Calu3 (cell line): ENCODE measurements around the gene PLA2G6. TPM values are rescaled to one million over a fixed set of nuclear protein-coding genes. Genes with fewer than 3 reads are reported as not detected.

Source experiments
- BruUV-seq: library from RNA; stranded (reverse); fragments of 400-500 nt; replicated peaks from 2 replicates; lab custom pipeline; 2021; lab: Mats Ljungman, UMichigan
- CTCF ChIA-PET: fragments of 300-600 bp; sonication (Branson Sonifier 250); formaldehyde crosslinking; loops from one replicate; lab custom pipeline; 2022; ENCODE audit warnings: antibody characterized with exemption; lab: Charles Lee
- DNase-seq: peaks from one replicate; pipeline ENCODE4 v3.0.0; 2022
- H3K27ac Mint-ChIP-seq: one replicate; pipeline ENCODE4 v1.8.0; 2022; ENCODE audit warnings: mixed read lengths; ENCODE audit not compliant: unreplicated experiment
- H3K27me3 Mint-ChIP-seq: one replicate; pipeline ENCODE4 v1.8.0; 2022; ENCODE audit warnings: mixed read lengths; ENCODE audit not compliant: unreplicated experiment
- H3K36me3 Mint-ChIP-seq: one replicate; pipeline ENCODE4 v1.8.0; 2022; ENCODE audit warnings: mild to moderate bottlenecking, moderate library complexity, mixed read lengths; ENCODE audit not compliant: insufficient read depth, unreplicated experiment
- H3K4me1 Mint-ChIP-seq: one replicate; pipeline ENCODE4 v1.8.0; 2022; ENCODE audit warnings: mild to moderate bottlenecking, low read depth, mixed read lengths; ENCODE audit not compliant: unreplicated experiment
- H3K4me3 Mint-ChIP-seq: one replicate; pipeline ENCODE4 v1.8.0; 2022; ENCODE audit warnings: mild to moderate bottlenecking, low read depth, moderate library complexity, mixed read lengths; ENCODE audit not compliant: unreplicated experiment
- H3K9me3 Mint-ChIP-seq: one replicate; pipeline ENCODE4 v1.8.0; 2022; ENCODE audit warnings: low read depth, mixed read lengths; ENCODE audit not compliant: unreplicated experiment
- intact Hi-C: fragments of 100-400 bp; cut with micrococcal nuclease; formaldehyde crosslinking; loops from one replicate; pipeline ENCODE4 v1.10.0; 2022; ENCODE audit not compliant: unreplicated experiment
- total RNA-seq: library from RNA; stranded (reverse); gene quantifications from 2 replicates; pipeline ENCODE4 v1.2.3, GENCODE V29; 2022
- TF ChIP-seq, protein P1 (sequence below): fragments of 200-600 bp; IDR thresholded peaks from one replicate; pipeline ENCODE4 v1.8.0; 2022; ENCODE audit warnings: antibody characterized with exemption; ENCODE audit not compliant: unreplicated experiment

Gene PLA2G6
- total RNA-seq, 1 experiment from 2014 or later = 43.5 TPM

DNA sequence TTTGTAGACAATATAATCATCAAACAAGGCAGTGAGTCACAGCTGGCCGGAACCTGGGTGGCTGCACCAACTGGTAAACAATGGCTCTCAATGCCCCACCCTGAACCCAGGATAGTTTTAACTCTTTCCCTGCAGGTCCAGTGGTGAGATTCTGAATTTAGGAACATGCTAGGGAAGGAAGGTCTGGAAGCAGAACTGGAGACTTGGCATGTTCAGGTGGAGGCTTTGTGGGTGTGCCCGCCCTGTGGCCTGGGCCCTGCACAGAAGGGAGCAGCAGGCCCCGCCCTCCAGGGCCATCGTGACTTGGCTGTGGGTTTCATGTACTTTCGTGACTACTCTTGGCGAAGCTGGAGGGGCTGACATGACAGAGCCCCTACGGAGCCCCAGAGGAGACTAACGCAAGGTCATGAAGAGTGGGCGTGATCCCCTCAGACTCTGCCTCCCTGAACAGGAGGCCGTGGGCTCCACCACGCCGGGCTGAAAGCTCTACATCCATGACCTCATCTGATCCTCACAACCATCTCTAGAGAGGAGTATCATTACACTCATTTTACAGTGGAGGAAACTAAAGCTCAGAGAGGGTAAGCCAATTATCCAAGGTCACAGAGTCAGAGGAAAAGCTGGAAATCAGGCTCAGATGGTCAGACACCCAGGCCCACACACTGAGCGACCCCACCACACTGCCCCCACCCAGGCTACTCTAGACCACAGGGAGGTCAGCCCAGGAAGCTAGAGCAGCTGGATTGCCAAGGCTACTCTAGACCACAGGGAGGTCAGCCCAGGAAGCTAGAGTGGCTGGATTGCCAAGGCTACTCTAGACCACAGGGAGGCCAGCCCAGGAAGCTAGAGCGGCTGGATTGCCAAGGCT is 47.5 kb upstream of the PLA2G6 start:
- intact Hi-C loops = loop anchor here (1.0 kb wide), 1 partner anchor 10 kb away; no protein-coding TSS in a partner anchor
- no peaks in the 10 kb centered on the region for H3K27me3 Mint-ChIP-seq
- TF ChIP-seq, protein P1, sequence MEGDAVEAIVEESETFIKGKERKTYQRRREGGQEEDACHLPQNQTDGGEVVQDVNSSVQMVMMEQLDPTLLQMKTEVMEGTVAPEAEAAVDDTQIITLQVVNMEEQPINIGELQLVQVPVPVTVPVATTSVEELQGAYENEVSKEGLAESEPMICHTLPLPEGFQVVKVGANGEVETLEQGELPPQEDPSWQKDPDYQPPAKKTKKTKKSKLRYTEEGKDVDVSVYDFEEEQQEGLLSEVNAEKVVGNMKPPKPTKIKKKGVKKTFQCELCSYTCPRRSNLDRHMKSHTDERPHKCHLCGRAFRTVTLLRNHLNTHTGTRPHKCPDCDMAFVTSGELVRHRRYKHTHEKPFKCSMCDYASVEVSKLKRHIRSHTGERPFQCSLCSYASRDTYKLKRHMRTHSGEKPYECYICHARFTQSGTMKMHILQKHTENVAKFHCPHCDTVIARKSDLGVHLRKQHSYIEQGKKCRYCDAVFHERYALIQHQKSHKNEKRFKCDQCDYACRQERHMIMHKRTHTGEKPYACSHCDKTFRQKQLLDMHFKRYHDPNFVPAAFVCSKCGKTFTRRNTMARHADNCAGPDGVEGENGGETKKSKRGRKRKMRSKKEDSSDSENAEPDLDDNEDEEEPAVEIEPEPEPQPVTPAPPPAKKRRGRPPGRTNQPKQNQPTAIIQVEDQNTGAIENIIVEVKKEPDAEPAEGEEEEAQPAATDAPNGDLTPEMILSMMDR = no peak
- H3K4me1 Mint-ChIP-seq = peaks cover 33% of the 10 kb centered on the region
- BruUV-seq = no TSS peak
- peaks cover 56% of the 10 kb centered on the region for H3K36me3 Mint-ChIP-seq
- H3K4me3 Mint-ChIP-seq = peak overlapping the region; percentile 61
- no peaks in the 10 kb centered on the region for H3K9me3 Mint-ChIP-seq
- DNase-seq = peak; percentile 75
- CTCF ChIA-PET = interaction anchor here (0.5 to 1.7 kb wide), 10 partner anchors 9 to 177 kb away, joined by 3 to 14 read pairs (median 4); no protein-coding TSS in a partner anchor
- H3K27ac Mint-ChIP-seq = peak overlapping the region; percentile 99

DNA sequence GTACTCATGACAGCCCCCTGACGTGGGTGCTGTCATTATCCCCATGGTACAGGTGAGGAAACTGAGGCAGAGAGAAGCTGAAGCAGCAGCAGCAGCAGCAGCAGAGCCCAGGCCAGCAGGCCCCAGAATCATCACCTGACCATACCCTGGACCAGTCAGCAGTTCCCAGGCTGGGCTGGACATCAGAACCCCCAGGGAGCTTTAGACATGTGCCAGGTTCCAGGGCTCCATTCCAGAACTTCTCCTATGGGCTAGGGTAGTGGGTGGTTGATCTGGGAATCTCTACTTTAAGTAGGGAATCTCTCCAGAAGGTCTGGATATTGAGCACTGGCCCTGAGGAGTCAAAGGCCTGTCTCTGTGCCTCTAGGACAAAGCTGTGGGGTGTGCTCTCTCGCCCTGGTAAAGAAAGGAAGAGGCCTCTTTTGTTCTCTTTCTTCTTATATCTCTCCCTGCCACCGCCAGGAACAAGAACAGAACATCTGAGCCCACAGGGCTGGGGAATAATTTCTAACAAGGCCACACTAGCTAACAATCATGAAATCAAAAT is 46.8 kb upstream of the PLA2G6 start:
- Mint-ChIP-seq H3K27me3 (no peaks in the 10 kb centered on the region), H3K4me1 (peaks cover 36% of the 10 kb centered on the region), H3K9me3 (no peaks in the 10 kb centered on the region), H3K36me3 (peaks cover 56% of the 10 kb centered on the region), H3K27ac (peak overlapping the region; percentile 99), H3K4me3 (peak overlapping the region; percentile 61)
- CTCF ChIA-PET = interaction anchor here (0.5 to 1.7 kb wide), 9 partner anchors 9 to 176 kb away, joined by 3 to 14 read pairs (median 3); no protein-coding TSS in a partner anchor
- TF ChIP-seq, protein P1 = no peak
- no peak for DNase-seq
- intact Hi-C loops = loop anchor here (1.0 kb wide), 1 partner anchor 11 kb away; no protein-coding TSS in a partner anchor
- TSS peak; percentile 90 for BruUV-seq

DNA sequence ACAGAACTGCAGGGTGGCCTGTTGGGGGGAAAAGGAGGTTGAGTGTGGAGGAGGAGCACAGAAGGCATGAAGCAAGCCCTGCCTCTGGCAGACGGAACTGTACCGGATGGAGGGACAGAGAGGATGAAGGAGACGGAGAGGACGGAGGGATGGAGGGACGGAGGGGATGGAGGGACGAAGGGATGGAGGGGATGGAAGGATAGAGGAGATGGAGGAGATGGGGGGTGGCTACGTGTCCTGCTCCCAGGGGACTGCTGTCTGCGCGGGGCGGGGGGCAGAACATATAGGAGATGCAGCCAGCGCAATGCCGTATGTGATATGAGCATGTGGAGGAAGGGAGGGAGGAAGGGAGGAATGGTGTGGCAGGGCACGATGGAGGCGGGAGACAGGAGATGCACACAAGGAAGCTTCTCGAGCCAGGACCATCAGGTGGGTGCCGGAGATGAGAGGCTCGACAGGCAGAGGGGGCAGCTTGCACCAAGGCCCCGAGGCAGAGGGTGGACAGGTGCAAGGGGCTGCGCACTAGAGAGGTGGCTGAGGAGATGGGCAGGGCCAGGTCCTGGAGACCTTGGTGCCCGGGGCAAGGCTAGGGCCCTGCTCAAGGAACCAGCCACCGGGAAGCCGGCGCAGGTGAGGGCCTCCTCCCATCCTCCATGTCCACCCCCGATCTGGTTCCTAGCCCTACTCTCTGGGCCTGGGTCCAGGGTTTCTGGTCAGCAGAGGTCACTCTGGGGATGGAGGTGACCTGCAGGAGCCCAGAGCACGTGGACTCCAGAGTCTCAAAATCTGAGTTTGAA is 45.4 kb upstream of the PLA2G6 start:
- Mint-ChIP-seq H3K27ac (peak overlapping the region; percentile 56), H3K4me1 (peaks cover 40% of the 10 kb centered on the region), H3K9me3 (no peaks in the 10 kb centered on the region), H3K36me3 (peaks cover 70% of the 10 kb centered on the region), H3K27me3 (no peaks in the 10 kb centered on the region), H3K4me3 (no peak overlapping the region)
- TF ChIP-seq, protein P1 = no peak
- BruUV-seq = no TSS peak
- intact Hi-C loops = no loop called here
- CTCF ChIA-PET = interaction anchor here (1.1 kb wide), 1 partner anchor 8 kb away, joined by 3 read pairs; no protein-coding TSS in a partner anchor
- DNase-seq = no peak

DNA sequence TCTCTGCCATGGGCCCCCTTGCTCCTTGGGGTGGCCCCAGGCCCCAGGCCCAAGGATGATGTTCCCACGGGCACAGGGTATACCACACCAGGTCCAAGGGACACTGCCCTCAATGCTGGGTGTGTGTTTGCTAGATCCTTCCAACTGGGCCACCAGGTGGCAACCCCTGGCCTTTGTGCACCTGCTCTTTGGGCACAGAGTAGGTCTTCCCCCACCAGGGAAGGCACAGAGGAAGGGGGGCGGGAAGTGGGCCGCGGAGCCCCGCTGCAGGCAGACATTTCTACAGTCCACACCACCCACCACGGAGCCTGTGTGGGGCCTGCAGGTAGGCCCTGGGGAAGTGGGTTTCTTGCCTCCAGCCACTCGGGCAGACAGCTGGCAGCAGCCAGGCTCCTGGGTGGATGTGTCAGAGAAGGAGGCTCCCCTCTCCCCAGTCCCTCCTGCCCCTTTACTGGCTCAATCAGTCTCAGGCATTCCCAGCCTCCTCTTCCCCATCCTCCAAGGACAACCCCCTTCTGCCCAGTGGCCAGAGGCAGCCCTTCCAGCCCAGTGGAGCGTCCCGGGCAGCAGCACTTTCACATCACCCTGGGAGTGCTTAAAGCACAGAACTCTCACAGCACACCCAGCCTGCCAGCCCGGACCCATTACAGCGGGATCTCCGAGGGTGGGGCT is 41.8 kb upstream of the PLA2G6 start:
- Mint-ChIP-seq H3K27me3 (no peaks in the 10 kb centered on the region), H3K9me3 (no peaks in the 10 kb centered on the region), H3K36me3 (peaks cover 83% of the 10 kb centered on the region), H3K4me3 (no peak overlapping the region), H3K4me1 (peaks cover 57% of the 10 kb centered on the region), H3K27ac (peak overlapping the region; percentile 98)
- no TSS peak for BruUV-seq
- intact Hi-C loops = no loop called here
- CTCF ChIA-PET = interaction anchor here (0.6 kb wide), 1 partner anchor 244 kb away, joined by 3 read pairs; no protein-coding TSS in a partner anchor
- no peak for DNase-seq
- TF ChIP-seq, protein P1 = peak; percentile 30
